IMR-90 (cell line): ENCODE results near the gene PCDHA4. TPM values are rescaled to one million over a fixed set of nuclear protein-coding genes. Genes with fewer than 3 reads are reported as not detected.

Source experiments
- ATAC-seq: fragments of 200-7000 bp; cut with Tn5 transposase; 2 replicates; pipeline ENCODE4 v1.9.1; 2020; ENCODE audit warnings: low read depth, mild to moderate bottlenecking, moderate library complexity
- BruUV-seq: library from RNA; stranded (reverse); fragments of 400-500 nt; replicated peaks from 2 replicates; lab custom pipeline; 2021; lab: Mats Ljungman, UMichigan
- CTCF ChIA-PET: fragments of 300-600 bp; formaldehyde crosslinking; extraction: SDS; loops from one replicate; lab custom pipeline; 2021; ENCODE audit warnings: antibody characterized with exemption; lab: Yijun Ruan, JAX
- POLR2A ChIA-PET: fragments of 300-600 bp; sonication (Branson Sonifier 250); formaldehyde crosslinking; loops from one replicate; lab custom pipeline; 2022; ENCODE audit warnings: antibody characterized with exemption; ENCODE audit not compliant: unreplicated experiment; lab: Charles Lee
- DNase-seq: peaks from one replicate; pipeline ENCODE4 v3.0.0; 2013
- H2AFZ ChIP-seq: replicated peaks from 2 replicates; pipeline ENCODE3; 2013; ENCODE audit warnings: low read length, mild to moderate bottlenecking; ENCODE audit not compliant: poor library complexity
- H2AK5ac ChIP-seq: 2 replicates; pipeline ENCODE4 v1.6.1; 2013; ENCODE audit warnings: low read depth, low read length, inconsistent platforms
- H2AK9ac ChIP-seq: replicated peaks from 2 replicates; pipeline ENCODE3; 2013; ENCODE audit warnings: mild to moderate bottlenecking, low read depth, low read length, moderate library complexity; ENCODE audit not compliant: poor library complexity
- H2BK120ac ChIP-seq: 2 replicates; pipeline ENCODE4 v1.6.1; 2013; ENCODE audit warnings: low read depth, low read length, inconsistent platforms
- H2BK15ac ChIP-seq: 3 replicates; pipeline ENCODE4 v1.6.1; 2013; ENCODE audit warnings: low read depth, low read length, inconsistent platforms
- H2BK20ac ChIP-seq: 2 replicates; pipeline ENCODE4 v1.6.1; 2013; ENCODE audit warnings: low read depth, mild to moderate bottlenecking, inconsistent platforms, low read length, moderate library complexity
- H2BK5ac ChIP-seq: 2 replicates; pipeline ENCODE4 v1.6.1; 2013; ENCODE audit warnings: mild to moderate bottlenecking, low read depth, low read length, inconsistent platforms; ENCODE audit not compliant: poor library complexity, severe bottlenecking
- H3K14ac ChIP-seq: replicated peaks from 2 replicates; pipeline ENCODE4 v1.6.1; 2013; ENCODE audit warnings: low read depth, low read length, inconsistent platforms
- H3K18ac ChIP-seq: 2 replicates; pipeline ENCODE4 v1.6.1; 2013; ENCODE audit warnings: low read depth, low read length, control low read depth
- H3K23ac ChIP-seq: 2 replicates; pipeline ENCODE4 v1.6.1; 2013; ENCODE audit warnings: low read depth, low read length, inconsistent platforms
- H3K27ac ChIP-seq: 2 replicates; pipeline ENCODE4 v1.5.1; 2013; ENCODE audit warnings: mild to moderate bottlenecking, control low read depth, low read length; ENCODE audit not compliant: insufficient read depth
- H3K27me3 ChIP-seq: 2 replicates; pipeline ENCODE4 v1.6.1; 2013; ENCODE audit warnings: low read length; ENCODE audit not compliant: control insufficient read depth, insufficient read depth
- H3K36me3 ChIP-seq: 2 replicates; pipeline ENCODE4 v1.6.1; 2013; ENCODE audit warnings: low read length, mixed read lengths; ENCODE audit not compliant: control insufficient read depth, insufficient read depth
- H3K4ac ChIP-seq: 2 replicates; pipeline ENCODE4 v1.6.1; 2013; ENCODE audit warnings: low read depth, low read length, inconsistent platforms
- H3K4me1 ChIP-seq: 2 replicates; pipeline ENCODE4 v1.6.1; 2013; ENCODE audit warnings: low read length, mixed read lengths; ENCODE audit not compliant: control insufficient read depth, insufficient read depth
- H3K4me2 ChIP-seq: 2 replicates; pipeline ENCODE4 v1.6.1; 2013; ENCODE audit warnings: low read depth, mild to moderate bottlenecking, control low read depth, low read length, moderate library complexity
- H3K4me3 ChIP-seq: 2 replicates; pipeline ENCODE4 v1.5.1; 2013; ENCODE audit warnings: low read depth, mild to moderate bottlenecking, control low read depth, low read length, moderate library complexity; ENCODE audit not compliant: insufficient read depth
- H3K56ac ChIP-seq: 2 replicates; pipeline ENCODE4 v1.6.1; 2013; ENCODE audit warnings: low read length, inconsistent platforms; ENCODE audit not compliant: insufficient read depth; ENCODE audit errors: extremely low read depth
- H3K79me1 ChIP-seq, 2 experiments: 2 replicates each; pipeline ENCODE4 v1.6.1; 2013; ENCODE audit warnings: low read length in 2 of 2, inconsistent platforms in 1 of 2, low read depth in 1 of 2
- H3K9ac ChIP-seq: 2 replicates; pipeline ENCODE4 v1.6.1; 2013; ENCODE audit warnings: low read depth, low read length, control low read depth
- H3K9me1 ChIP-seq: 2 replicates; pipeline ENCODE4 v1.6.1; 2013; ENCODE audit warnings: low read length, inconsistent platforms; ENCODE audit not compliant: insufficient read depth
- H3K9me3 ChIP-seq: 2 replicates; pipeline ENCODE4 v1.6.1; 2013; ENCODE audit warnings: low read length; ENCODE audit not compliant: control insufficient read depth, insufficient read depth
- H4K20me1 ChIP-seq: 2 replicates; pipeline ENCODE4 v1.6.1; 2013; ENCODE audit warnings: low read length, inconsistent platforms; ENCODE audit not compliant: insufficient read depth
- H4K5ac ChIP-seq: 2 replicates; pipeline ENCODE4 v1.6.1; 2013; ENCODE audit warnings: mild to moderate bottlenecking, low read depth, low read length, control low read depth
- H4K8ac ChIP-seq, 2 experiments: 2 replicates each; pipeline ENCODE4 v1.6.1; 2013; ENCODE audit warnings: low read depth in 2 of 2, low read length in 2 of 2, control low read depth in 1 of 2, inconsistent platforms in 1 of 2
- H4K91ac ChIP-seq: 2 replicates; pipeline ENCODE4 v1.6.1; 2013; ENCODE audit warnings: low read depth, low read length, inconsistent platforms; ENCODE audit not compliant: insufficient read depth
- BHLHE40 ChIP-seq: fragments of 150-350 bp; IDR thresholded peaks from 2 replicates; pipeline ENCODE4 v1.6.1; 2016; ENCODE audit warnings: mild to moderate bottlenecking, low read depth, low read length
- CEBPB ChIP-seq: IDR thresholded peaks from 2 replicates; pipeline ENCODE4 v1.6.1; 2012; ENCODE audit warnings: low read depth, low read length, improper control_type of control experiment
- CHD1 ChIP-seq: IDR thresholded peaks from 2 replicates; pipeline ENCODE4 v1.6.1; 2012; ENCODE audit warnings: low read depth, low read length, improper control_type of control experiment
- FOS ChIP-seq: fragments of 150-350 bp; IDR thresholded peaks from 2 replicates; pipeline ENCODE4 v1.6.1; 2016; ENCODE audit warnings: low read depth, low read length
- MAFK ChIP-seq: IDR thresholded peaks from 2 replicates; pipeline ENCODE4 v1.6.1; 2012; ENCODE audit warnings: low read depth, low read length, improper control_type of control experiment
- MXI1 ChIP-seq: IDR thresholded peaks from 2 replicates; pipeline ENCODE4 v1.6.1; 2012; ENCODE audit warnings: low read depth, mild to moderate bottlenecking, low read length, moderate library complexity, borderline replicate concordance
- NFE2L2 ChIP-seq: fragments of 150-350 bp; IDR thresholded peaks from 2 replicates; pipeline ENCODE4 v1.6.1; 2016; ENCODE audit warnings: low read depth, mild to moderate bottlenecking, low read length
- POLR2A ChIP-seq: IDR thresholded peaks from 2 replicates; pipeline ENCODE4 v1.6.1; 2012; ENCODE audit warnings: mild to moderate bottlenecking, low read depth, low read length
- RAD21 ChIP-seq: IDR thresholded peaks from 2 replicates; pipeline ENCODE4 v1.6.1; 2012; ENCODE audit warnings: low read length, improper control_type of control experiment
- RFX5 ChIP-seq: IDR thresholded peaks from 2 replicates; pipeline ENCODE4 v1.8.0; 2012; ENCODE audit warnings: low read depth, mild to moderate bottlenecking, low read length, moderate library complexity
- SMC3 ChIP-seq: fragments of 150-350 bp; IDR thresholded peaks from 2 replicates; pipeline ENCODE4 v1.6.1; 2016; ENCODE audit warnings: low read depth, mild to moderate bottlenecking, antibody characterized with exemption, low read length, moderate library complexity
- WGBS, 2 experiments: methylation state at CpG; one replicate each; pipeline versions ENCODE4 v1.1.5 to v1.1.7; 2013; ENCODE audit warnings: missing lambda C conversion rate in 2 of 2; ENCODE audit not compliant: insufficient read length in 1 of 2; ENCODE audit errors: extremely low coverage in 2 of 2; 5-methylcytosine and 5-hydroxymethylcytosine counted together
- dilution Hi-C: fragments of 300-500 bp; cut with HindIII; formaldehyde crosslinking; loops from one replicate; pipeline ENCODE4 v1.14.3; 2018; ENCODE audit warnings: low sequenced_read_pairs; ENCODE audit not compliant: unreplicated experiment
- in situ Hi-C: fragments of 300-500 bp; cut with MboI; formaldehyde crosslinking; loops from 3 replicates; pipeline ENCODE4 v1.14.3; 2019; ENCODE audit warnings: low sequenced_read_pairs, inconsistent platforms, mixed read lengths
- intact Hi-C: fragments of 100-400 bp; cut with micrococcal nuclease; formaldehyde crosslinking; loops from 2 replicates; pipeline ENCODE4 v1.10.0; 2022
- polyA plus RNA-seq, 3 experiments: library from polyadenylated mRNA; depleted of rRNA; stranded (reverse); fragments of >200 nt; gene quantifications; 2 replicates each; pipeline ENCODE4 v1.2.3, GENCODE V29; 2012; ENCODE audit warnings: low replicate concordance in 1 of 3
- total RNA-seq: library from RNA; depleted of rRNA; stranded (reverse); fragments of >200 nt; gene quantifications from 2 replicates; pipeline ENCODE4 v1.2.3, GENCODE V29; 2012
- TF ChIP-seq, protein P1 (sequence below): fragments of 150-350 bp; IDR thresholded peaks from 2 replicates; pipeline ENCODE4 v1.6.1; 2016; ENCODE audit warnings: low read depth, mild to moderate bottlenecking, low read length, moderate library complexity, borderline replicate concordance
- TF ChIP-seq, protein P2 (sequence below): conservative IDR thresholded peaks from 2 replicates; pipeline ENCODE4 v1.5.1; 2012; ENCODE audit warnings: mild to moderate bottlenecking, low read depth, low read length, improper control_type of control experiment

PCDHA4 gene
- total and polyA plus RNA-seq, 2 of the 4 experiments (the other 2 are of a cell fraction) = under 0.01 to 0.02 TPM

DNA sequence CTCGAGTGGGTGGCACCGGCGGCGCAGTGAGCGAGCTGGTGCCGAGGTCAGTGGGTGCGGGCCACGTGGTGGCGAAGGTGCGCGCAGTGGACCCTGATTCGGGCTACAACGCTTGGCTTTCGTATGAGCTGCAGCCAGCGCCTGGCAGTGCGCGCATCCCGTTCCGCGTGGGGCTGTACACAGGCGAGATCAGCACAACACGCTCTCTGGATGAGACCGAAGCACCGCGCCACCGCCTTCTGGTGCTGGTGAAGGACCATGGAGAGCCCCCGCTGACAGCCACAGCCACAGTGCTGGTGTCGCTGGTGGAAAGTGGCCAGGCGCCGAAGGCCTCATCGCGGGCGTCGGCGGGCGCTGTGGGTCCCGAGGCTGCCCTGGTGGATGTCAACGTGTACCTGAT is 16.6 kb downstream of the PCDHA4 start:
- Histone ChIP-seq H3K18ac (no peak overlapping the region), H2BK120ac (no peak overlapping the region), H4K8ac (no peak overlapping the region), H2AFZ (no peak overlapping the region), H3K9ac (no peak overlapping the region), H3K36me3 (no peaks in the 10 kb centered on the region), H2BK5ac (no peak overlapping the region), H3K14ac (no peak overlapping the region), H4K91ac (no peak overlapping the region), H3K4me2 (no peak overlapping the region), H4K20me1 (no peaks in the 10 kb centered on the region), H3K79me1 (no peaks in the 10 kb centered on the region), H2AK5ac (no peak overlapping the region), H2BK20ac (no peak overlapping the region), H3K23ac (no peak overlapping the region), H4K5ac (no peak overlapping the region), H3K4me1 (no peaks in the 10 kb centered on the region), H3K56ac (no peak overlapping the region), H3K27me3 (no peaks in the 10 kb centered on the region), H3K4me3 (no peak overlapping the region), H3K9me1 (no peaks in the 10 kb centered on the region), H3K27ac (no peak overlapping the region), H3K4ac (no peak overlapping the region), H3K9me3 (peaks cover 12% of the 10 kb centered on the region), H2BK15ac (no peak overlapping the region), H2AK9ac (no peak overlapping the region)
- ATAC-seq = no peak
- dilution Hi-C loops = no loop called here
- no peak for DNase-seq
- ChIA-PET CTCF (no interaction called here), POLR2A (no interaction called here)
- intact Hi-C loops = no loop called here
- TF ChIP-seq CEBPB (no peak), MAFK (no peak), BHLHE40 (no peak), CHD1 (no peak), NFE2L2 (no peak), RAD21 (no peak), MXI1 (no peak), POLR2A (no peak), RFX5 (no peak), FOS (no peak), SMC3 (no peak)
- TF ChIP-seq, protein P1, sequence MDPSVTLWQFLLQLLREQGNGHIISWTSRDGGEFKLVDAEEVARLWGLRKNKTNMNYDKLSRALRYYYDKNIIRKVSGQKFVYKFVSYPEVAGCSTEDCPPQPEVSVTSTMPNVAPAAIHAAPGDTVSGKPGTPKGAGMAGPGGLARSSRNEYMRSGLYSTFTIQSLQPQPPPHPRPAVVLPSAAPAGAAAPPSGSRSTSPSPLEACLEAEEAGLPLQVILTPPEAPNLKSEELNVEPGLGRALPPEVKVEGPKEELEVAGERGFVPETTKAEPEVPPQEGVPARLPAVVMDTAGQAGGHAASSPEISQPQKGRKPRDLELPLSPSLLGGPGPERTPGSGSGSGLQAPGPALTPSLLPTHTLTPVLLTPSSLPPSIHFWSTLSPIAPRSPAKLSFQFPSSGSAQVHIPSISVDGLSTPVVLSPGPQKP = no peak
- TF ChIP-seq, protein P2, sequence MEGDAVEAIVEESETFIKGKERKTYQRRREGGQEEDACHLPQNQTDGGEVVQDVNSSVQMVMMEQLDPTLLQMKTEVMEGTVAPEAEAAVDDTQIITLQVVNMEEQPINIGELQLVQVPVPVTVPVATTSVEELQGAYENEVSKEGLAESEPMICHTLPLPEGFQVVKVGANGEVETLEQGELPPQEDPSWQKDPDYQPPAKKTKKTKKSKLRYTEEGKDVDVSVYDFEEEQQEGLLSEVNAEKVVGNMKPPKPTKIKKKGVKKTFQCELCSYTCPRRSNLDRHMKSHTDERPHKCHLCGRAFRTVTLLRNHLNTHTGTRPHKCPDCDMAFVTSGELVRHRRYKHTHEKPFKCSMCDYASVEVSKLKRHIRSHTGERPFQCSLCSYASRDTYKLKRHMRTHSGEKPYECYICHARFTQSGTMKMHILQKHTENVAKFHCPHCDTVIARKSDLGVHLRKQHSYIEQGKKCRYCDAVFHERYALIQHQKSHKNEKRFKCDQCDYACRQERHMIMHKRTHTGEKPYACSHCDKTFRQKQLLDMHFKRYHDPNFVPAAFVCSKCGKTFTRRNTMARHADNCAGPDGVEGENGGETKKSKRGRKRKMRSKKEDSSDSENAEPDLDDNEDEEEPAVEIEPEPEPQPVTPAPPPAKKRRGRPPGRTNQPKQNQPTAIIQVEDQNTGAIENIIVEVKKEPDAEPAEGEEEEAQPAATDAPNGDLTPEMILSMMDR = no peak
- in situ Hi-C loops = no loop called here
- no TSS peak for BruUV-seq
- 63% methylated on average over 20 of the region's 38 CpGs; no CpG with 5 or more reads in 1 of the 2 experiments for WGBS, 2 experiments
